HepG2 (cell line): ENCODE measurements around the gene AMZ2. TPM values are rescaled to one million over a fixed set of nuclear protein-coding genes. Genes with fewer than 3 reads are reported as not detected.
A peak's percentile ranks its signal among the peaks of the same experiment; 100 is the strongest.
"Not testable (repeated sequence)": the region's sequence is repeated elsewhere in the genome, so short reads cannot be mapped to it uniquely, and the experiment has no call there.

Experiments used
- ATAC-seq: fragments of 200-7000 bp; cut with Tn5 transposase; 3 replicates; pipeline ENCODE4 v1.9.1; 2020; ENCODE audit warnings: mild to moderate bottlenecking, moderate library complexity
- BruUV-seq: library from RNA; stranded (reverse); fragments of 400-500 nt; replicated peaks from 2 replicates; lab custom pipeline; 2021; lab: Mats Ljungman, UMichigan
- CTCF ChIA-PET: fragments of 300-600 bp; formaldehyde crosslinking; extraction: SDS; loops from one replicate; lab custom pipeline; 2021; ENCODE audit warnings: low total read pairs, inconsistent platforms, low intra/inter-chr PET ratio; lab: Yijun Ruan, JAX
- POLR2A ChIA-PET: fragments of 350-600 bp; sonication (Branson Sonifier 250); formaldehyde crosslinking; loops from one replicate; lab custom pipeline; 2020; ENCODE audit warnings: antibody characterized with exemption, inconsistent platforms; lab: Yijun Ruan, JAX
- DNase-seq: peaks from one replicate; pipeline ENCODE4 v3.0.0-alpha.2; 2015; ENCODE audit warnings: low spot score
- FAIRE-seq: peaks from 3 replicates; lab custom pipeline; 2011; peaks lifted over from hg19 to GRCh38; lab: Jason Lieb, UNC
- H2AFZ ChIP-seq: one replicate; pipeline ENCODE4 v1.6.1; 2011; ENCODE audit warnings: low read length, inconsistent platforms
- H3K27ac ChIP-seq: fragments of 300-600 bp; 3 replicates; pipeline ENCODE4 v1.8.0; 2011; ENCODE audit warnings: mixed run types, mild to moderate bottlenecking, mixed read lengths, low read length, inconsistent platforms; ENCODE audit not compliant: insufficient read depth; ENCODE audit errors: extremely low read length
- H3K27me3 ChIP-seq, 2 experiments: fragments of 200-600 bp in 1 of 2; 2 replicates in 1 of 2; 3 replicates in 1 of 2; pipeline versions ENCODE4 v1.6.0 to v1.8.0; 2011; ENCODE audit warnings: low read length in 2 of 2, mild to moderate bottlenecking in 2 of 2, moderate library complexity in 2 of 2, inconsistent platforms in 1 of 2; ENCODE audit not compliant: insufficient read depth in 2 of 2, control insufficient read depth in 1 of 2
- H3K36me3 ChIP-seq, 2 experiments: fragments of 200-600 bp in 1 of 2; replicated peaks in 1 of 2; 2 replicates in 1 of 2; 3 replicates in 1 of 2; pipeline versions ENCODE4 v1.5.1 to v1.8.0; 2011; ENCODE audit warnings: low read length in 2 of 2, inconsistent platforms in 1 of 2; ENCODE audit not compliant: insufficient read depth in 2 of 2, control insufficient read depth in 1 of 2
- H3K4me1 ChIP-seq: 2 replicates; pipeline ENCODE4 v1.5.1; 2012; ENCODE audit warnings: low read length, inconsistent platforms; ENCODE audit not compliant: insufficient read depth
- H3K4me2 ChIP-seq: 2 replicates; pipeline ENCODE4 v1.6.0; 2011; ENCODE audit warnings: low read depth, low read length, inconsistent platforms
- H3K4me3 ChIP-seq, 3 experiments: fragments of 200-600 bp in 1 of 3; sonication (generic), shearing (Covaris generic) in 1 of 3; replicated peaks in 1 of 3; 2 replicates each; pipeline ENCODE4 v1.5.1; 2011 to 2016; ENCODE audit warnings: low read length in 3 of 3, inconsistent platforms in 2 of 3, low read depth in 2 of 3, mild to moderate bottlenecking in 2 of 3, control low read depth in 1 of 3, mixed read lengths in 1 of 3; ENCODE audit not compliant: insufficient read depth in 1 of 3
- H3K79me2 ChIP-seq: one replicate; pipeline ENCODE4 v1.6.1; 2011; ENCODE audit warnings: low read length, inconsistent platforms; ENCODE audit not compliant: insufficient read depth
- H3K9ac ChIP-seq: 2 replicates; pipeline ENCODE4 v1.6.0; 2011; ENCODE audit warnings: mild to moderate bottlenecking, low read depth, low read length, inconsistent platforms; ENCODE audit not compliant: insufficient read depth
- H3K9me3 ChIP-seq: 2 replicates; pipeline ENCODE4 v1.5.1; 2012; ENCODE audit warnings: mild to moderate bottlenecking, low read length
- H4K20me1 ChIP-seq: 2 replicates; pipeline ENCODE4 v1.6.0; 2011; ENCODE audit warnings: inconsistent platforms, mild to moderate bottlenecking, low read length, moderate library complexity; ENCODE audit not compliant: insufficient read depth
- HNF4G ChIP-seq, 2 experiments: sonication (generic) in 1 of 2; formaldehyde crosslinking in 1 of 2; IDR thresholded peaks; 2 replicates each; pipeline versions ENCODE4 v1.4.0 to v1.6.1; 2011 to 2020; ENCODE audit warnings: borderline replicate concordance in 2 of 2, low read depth in 2 of 2, mild to moderate bottlenecking in 2 of 2, low read length in 1 of 2, missing genetic modification reagents in 1 of 2, moderate library complexity in 1 of 2
- MAFK ChIP-seq, 2 experiments: IDR thresholded peaks in 1 of 2; conservative IDR thresholded peaks in 1 of 2; 2 replicates each; pipeline ENCODE4 v1.6.1; 2011; ENCODE audit warnings: improper control_type of control experiment in 2 of 2, low read length in 2 of 2
- WGBS: methylation state at CpG from one replicate; pipeline ENCODE4 v1.1.6; 2017; ENCODE audit warnings: low lambda C conversion rate; 5-methylcytosine and 5-hydroxymethylcytosine counted together
- in situ Hi-C: cut with HindIII; loops from 2 replicates; pipeline ENCODE4 v1.10.0; 2017; ENCODE audit warnings: low pct_unique_long_range_greater_than_20kb; ENCODE audit not compliant: extremely low pct_ligation_motif_present
- intact Hi-C: fragments of 100-400 bp; cut with micrococcal nuclease; formaldehyde crosslinking; loops from one replicate; pipeline ENCODE4 v1.10.0; 2022; ENCODE audit not compliant: unreplicated experiment
- polyA plus RNA-seq, 8 experiments: library from polyadenylated mRNA; depleted of rRNA in 3 of 8; stranded (reverse) in 7 of 8; unstranded in 1 of 8; fragments of >200 nt; fragmentation: Illumina TruSeq in 4 of 8; extraction: Trizol in 4 of 8; gene quantifications; 2 replicates each; pipeline versions ENCODE4 v1.2.1 to v1.2.3, GENCODE V29; 2011 to 2016; ENCODE audit warnings: low read depth in 4 of 8, missing spikeins in 1 of 8, mixed read lengths in 1 of 8; ENCODE audit not compliant: insufficient read depth in 1 of 8
- total RNA-seq, 5 experiments: library from RNA; depleted of rRNA; stranded (reverse); fragments of >200 nt; fragmentation: Illumina TruSeq; extraction: Trizol; gene quantifications; 2 replicates each; pipeline ENCODE4 v1.2.3, GENCODE V29; 2016; ENCODE audit warnings: low read depth in 1 of 5

The AMZ2 gene
- total and polyA plus RNA-seq, 2 of the 13 experiments (the other 11 are each of a cell fraction or from before 2014, with no cell fraction given): 86.9 to 90.2 TPM

DNA sequence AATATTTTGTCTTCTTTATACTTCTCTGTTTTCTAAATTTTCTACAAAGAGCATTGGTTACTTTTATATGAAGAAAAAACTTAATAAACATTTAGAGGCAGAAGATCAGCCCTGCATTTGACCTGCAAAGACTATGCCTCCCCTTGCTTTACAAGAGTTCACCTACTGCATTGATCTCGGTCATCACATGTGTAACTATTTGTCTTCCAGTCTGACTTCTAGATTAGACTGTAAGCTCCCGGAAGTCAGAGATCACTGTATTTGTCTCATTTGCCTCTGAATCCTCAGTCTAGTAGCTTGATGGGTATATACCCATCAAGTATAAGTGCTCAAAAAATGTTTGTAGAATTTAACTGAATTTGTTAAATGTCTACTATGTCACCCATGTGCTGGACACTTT lies 27.7 kb upstream of the AMZ2 start:
- H3K9me3 ChIP-seq, H3K36me3 ChIP-seq, POLR2A ChIA-PET, intact Hi-C loops, H3K27ac ChIP-seq, H2AFZ ChIP-seq, CTCF ChIA-PET, H3K4me3 ChIP-seq, H3K27me3 ChIP-seq, H4K20me1 ChIP-seq, in situ Hi-C loops, H3K9ac ChIP-seq, H3K79me2 ChIP-seq, BruUV-seq, H3K4me2 ChIP-seq, DNase-seq: not testable (repeated sequence)
- 23% methylated on average over 2 of the region's 2 CpGs for WGBS
- FAIRE-seq (peak; percentile 98), ATAC-seq (peak; percentile 92)
- H3K4me1 ChIP-seq: peaks cover 20% of the 10 kb centered on the region

DNA sequence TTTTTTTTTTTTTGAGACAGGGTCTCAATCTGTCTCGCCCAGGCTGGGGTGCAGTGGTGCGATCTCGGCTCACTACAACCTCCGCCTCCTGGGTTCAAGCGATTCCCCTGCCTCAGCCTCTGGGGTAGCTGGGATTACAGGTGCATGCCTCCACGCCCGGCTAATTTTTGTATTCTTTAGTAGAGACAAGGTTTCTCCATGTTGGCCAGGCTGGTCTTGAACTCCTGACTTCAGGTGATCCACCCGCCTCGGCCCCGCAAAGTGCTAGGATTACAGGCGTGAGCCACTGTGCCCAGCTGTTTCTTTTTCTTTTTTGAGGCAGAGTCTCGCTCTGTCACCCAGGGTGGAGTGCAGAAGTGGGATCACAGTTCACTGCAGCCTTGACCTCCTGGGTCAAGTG lies 27.1 kb upstream of the AMZ2 start:
- FAIRE-seq, H3K4me3 ChIP-seq, BruUV-seq, intact Hi-C loops, ATAC-seq, H2AFZ ChIP-seq, H3K79me2 ChIP-seq, H3K9ac ChIP-seq, H3K36me3 ChIP-seq, H3K9me3 ChIP-seq, H3K27me3 ChIP-seq, H3K4me2 ChIP-seq, in situ Hi-C loops, H3K27ac ChIP-seq, H4K20me1 ChIP-seq, DNase-seq, CTCF ChIA-PET: not testable (repeated sequence)
- H3K4me1 ChIP-seq: peaks cover 20% of the 10 kb centered on the region
- POLR2A ChIA-PET: interaction anchor here (1.1 kb wide), 1 partner anchor 27 kb away, joined by 4 read pairs; the partner anchor contains the start of gene AMZ2
- WGBS: 95% methylated on average over 12 of the region's 12 CpGs

DNA sequence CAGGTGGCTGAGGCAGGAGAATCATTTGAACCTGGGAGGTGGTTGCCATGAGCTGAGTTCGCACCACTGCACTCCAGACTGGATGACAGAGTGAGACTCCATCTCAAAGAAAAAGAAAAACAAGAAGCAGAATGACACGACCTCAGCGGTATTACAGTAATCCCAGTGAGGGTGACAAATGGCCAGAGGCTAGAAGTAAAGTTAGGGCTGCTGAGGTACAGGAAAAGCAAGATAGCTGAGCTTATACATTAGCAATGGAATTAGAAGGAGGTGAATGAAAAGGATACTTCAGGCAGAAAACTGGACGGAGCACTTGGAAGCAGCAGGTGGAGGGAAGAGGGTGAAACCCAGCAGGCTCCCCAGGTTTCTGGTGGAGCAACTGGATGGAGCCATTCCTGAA lies 26.1 kb upstream of the AMZ2 start:
- no peak for ATAC-seq
- in situ Hi-C loops: no loop called here

More for the DNA sequence above, 26.1 kb upstream of the AMZ2 start:
- H3K27me3 ChIP-seq: no peaks in the 10 kb centered on the region
- 90% methylated on average over 4 of the region's 4 CpGs for WGBS
- peaks cover 20% of the 10 kb centered on the region for H3K4me1 ChIP-seq
- TF ChIP-seq MAFK (conservative IDR thresholded peaks at IDR 0.05 in 1 of 2, IDR thresholded peaks at IDR 0.05 in 1 of 2; ENCODE audit: low read length in 2 of 2) (peak in 1 of 2 experiments; percentile 11; a peak in 1 of 4 replicates), HNF4G (IDR thresholded peaks at IDR 0.05; ENCODE audit: borderline replicate concordance, low read depth, low read length) (no peak), HNF4G (CRISPR knock-in tag; IDR thresholded peaks at IDR 0.05; ENCODE audit: borderline replicate concordance, low read depth) (no peak)
- no peaks in the 10 kb centered on the region for H3K9me3 ChIP-seq
- no peaks in the 10 kb centered on the region for H4K20me1 ChIP-seq
- H3K79me2 ChIP-seq: no peaks in the 10 kb centered on the region
- DNase-seq: no peak
- H3K4me3 ChIP-seq: no peak overlapping the region
- H2AFZ ChIP-seq: no peak overlapping the region
- H3K36me3 ChIP-seq: peaks cover 1 to 4% of the 10 kb centered on the region in 2 experiments; a peak in 2 of 5 replicates
- POLR2A ChIA-PET: interaction anchor here (1.1 kb wide), 1 partner anchor 26 kb away, joined by 4 read pairs; the partner anchor contains the start of gene AMZ2
- peak; percentile 21 for FAIRE-seq
- no TSS peak for BruUV-seq
- intact Hi-C loops: no loop called here
- CTCF ChIA-PET: no interaction called here
- no peak overlapping the region for H3K9ac ChIP-seq
- no peak overlapping the region for H3K27ac ChIP-seq
- H3K4me2 ChIP-seq: no peak overlapping the region
